ENCODE measurements around the gene P2RX1. TPM values are rescaled to one million over a fixed set of nuclear protein-coding genes. Genes with fewer than 3 reads are reported as not detected.

Gene P2RX1
- total RNA-seq, 1 donor from 2014 or later = 6.8 TPM

DNA sequence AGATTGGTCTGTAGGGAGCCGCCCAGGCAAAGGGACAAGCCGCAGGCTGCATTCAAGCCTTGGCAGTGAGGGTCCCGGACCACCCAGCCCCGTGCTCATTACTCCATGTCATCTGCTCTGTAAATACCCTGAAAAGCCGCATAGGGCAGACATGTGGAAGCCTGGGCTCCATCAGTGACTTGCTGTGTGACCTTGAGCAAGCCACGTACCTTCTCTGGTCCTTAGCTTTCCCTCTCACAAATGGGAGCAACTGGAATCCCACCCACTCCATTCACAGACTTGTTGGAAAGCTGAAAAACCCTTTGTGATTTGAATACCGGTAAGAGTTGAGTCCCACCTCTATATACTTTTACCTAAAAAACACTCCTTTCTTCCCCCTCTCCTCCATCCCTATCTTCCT is 35.3 kb downstream of the P2RX1 start:
- Histone ChIP-seq H3K9me3 (no peaks in the 10 kb centered on the region), H3K4me3 (no peak overlapping the region), H3K4me1 (peaks cover 3% of the 10 kb centered on the region), H3K27ac (no peak overlapping the region), H3K27me3 (no peaks in the 10 kb centered on the region), H3K36me3 (peaks cover 20% of the 10 kb centered on the region)
- DNase-seq (no peak), ATAC-seq (no peak)
- TF ChIP-seq, protein P1, sequence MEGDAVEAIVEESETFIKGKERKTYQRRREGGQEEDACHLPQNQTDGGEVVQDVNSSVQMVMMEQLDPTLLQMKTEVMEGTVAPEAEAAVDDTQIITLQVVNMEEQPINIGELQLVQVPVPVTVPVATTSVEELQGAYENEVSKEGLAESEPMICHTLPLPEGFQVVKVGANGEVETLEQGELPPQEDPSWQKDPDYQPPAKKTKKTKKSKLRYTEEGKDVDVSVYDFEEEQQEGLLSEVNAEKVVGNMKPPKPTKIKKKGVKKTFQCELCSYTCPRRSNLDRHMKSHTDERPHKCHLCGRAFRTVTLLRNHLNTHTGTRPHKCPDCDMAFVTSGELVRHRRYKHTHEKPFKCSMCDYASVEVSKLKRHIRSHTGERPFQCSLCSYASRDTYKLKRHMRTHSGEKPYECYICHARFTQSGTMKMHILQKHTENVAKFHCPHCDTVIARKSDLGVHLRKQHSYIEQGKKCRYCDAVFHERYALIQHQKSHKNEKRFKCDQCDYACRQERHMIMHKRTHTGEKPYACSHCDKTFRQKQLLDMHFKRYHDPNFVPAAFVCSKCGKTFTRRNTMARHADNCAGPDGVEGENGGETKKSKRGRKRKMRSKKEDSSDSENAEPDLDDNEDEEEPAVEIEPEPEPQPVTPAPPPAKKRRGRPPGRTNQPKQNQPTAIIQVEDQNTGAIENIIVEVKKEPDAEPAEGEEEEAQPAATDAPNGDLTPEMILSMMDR (IDR thresholded peaks at IDR 0.05) = no peak
- intact Hi-C loops (cut with DNase I) = no loop called here

DNA sequence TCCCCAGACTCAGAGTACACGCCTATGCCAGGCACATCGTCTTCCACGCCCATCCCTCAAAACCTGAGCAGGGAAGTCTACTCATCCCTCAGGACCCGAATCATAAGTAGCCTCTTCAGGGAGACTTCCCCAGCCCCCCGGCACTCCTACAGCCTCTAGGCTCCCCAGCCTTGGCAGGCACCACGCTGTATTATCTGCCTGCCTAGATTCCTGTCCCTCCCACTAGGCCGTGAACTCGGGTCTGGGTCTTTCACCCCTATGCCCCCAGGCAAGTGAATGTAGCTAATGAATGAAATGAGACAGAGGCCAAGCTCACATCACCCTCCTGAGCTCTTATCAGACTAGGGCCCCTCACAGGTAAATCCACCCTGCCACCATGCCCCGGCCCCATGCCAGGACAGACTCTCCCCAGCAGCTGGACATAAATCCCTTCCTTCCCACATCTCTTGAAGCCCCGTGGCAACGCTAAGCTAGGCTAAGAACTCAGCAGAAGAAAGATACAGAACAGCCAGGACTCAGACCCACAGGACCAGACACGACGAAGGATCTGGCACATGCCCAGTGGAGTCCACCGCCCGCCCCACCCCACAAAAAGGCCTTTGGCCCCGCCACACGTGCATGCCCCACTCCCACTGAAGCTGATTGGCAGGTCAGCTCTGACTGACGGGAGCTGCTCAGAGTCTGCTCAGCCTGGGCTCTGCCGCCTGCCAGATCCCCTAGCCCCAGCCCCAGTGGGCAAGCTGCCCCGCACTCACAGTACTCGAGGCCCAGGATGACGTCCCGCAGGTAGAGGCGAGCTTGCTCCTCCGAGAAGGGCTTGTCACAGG is 36.5 kb downstream of the P2RX1 start:
- intact Hi-C loops (cut with DNase I) = no loop called here
- TF ChIP-seq, protein P1 (IDR thresholded peaks at IDR 0.05) = no peak
- H3K9me3 ChIP-seq = no peaks in the 10 kb centered on the region
- H3K27ac ChIP-seq = no peak overlapping the region
- no peak overlapping the region for H3K4me3 ChIP-seq
- no peaks in the 10 kb centered on the region for H3K27me3 ChIP-seq
- no peaks in the 10 kb centered on the region for H3K4me1 ChIP-seq
- no peak for DNase-seq
- no peak for ATAC-seq
- H3K36me3 ChIP-seq = peaks cover 19% of the 10 kb centered on the region

DNA sequence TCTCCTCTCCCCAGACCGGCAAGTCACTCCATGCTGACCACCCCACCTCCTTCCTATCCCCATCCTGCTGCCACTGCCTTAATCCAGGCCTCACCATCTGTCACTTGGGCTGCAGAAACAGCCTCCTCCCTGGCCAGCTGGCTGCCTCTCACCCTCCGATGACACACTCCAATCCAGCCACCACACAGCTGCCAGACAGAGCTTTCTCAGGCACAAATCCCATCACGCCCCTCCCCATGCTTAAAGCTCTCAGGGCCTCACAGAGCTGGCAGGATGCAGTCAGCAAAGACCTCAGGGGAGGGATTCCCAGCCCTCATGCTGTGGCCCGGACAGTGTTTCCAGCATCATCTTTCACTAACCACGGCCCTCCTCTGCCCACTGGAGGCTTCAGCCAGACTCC is 37.1 kb downstream of the P2RX1 start:
- no peak for ATAC-seq

DNA sequence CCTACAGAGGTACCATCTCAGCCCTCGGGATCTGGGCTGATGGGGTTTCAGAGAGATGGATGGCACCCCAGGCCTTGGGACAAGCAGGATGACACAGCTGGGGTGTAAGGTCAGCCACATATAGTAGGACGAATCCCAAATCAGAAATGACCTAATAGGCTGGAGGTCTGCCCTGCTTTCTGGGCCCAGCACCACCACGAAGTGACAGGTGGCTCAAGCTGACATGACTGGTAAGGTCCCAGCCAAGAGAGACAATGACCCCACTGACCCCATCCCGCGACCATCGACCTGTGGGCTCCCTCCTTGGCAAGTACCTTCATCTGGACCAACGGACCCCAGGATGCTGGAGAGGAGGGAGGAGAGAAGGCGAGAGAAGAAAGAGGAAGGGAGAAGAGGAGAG is 39.0 kb downstream of the P2RX1 start:
- H3K27me3 ChIP-seq = no peaks in the 10 kb centered on the region
- intact Hi-C loops (cut with DNase I) = no loop called here
- no peak overlapping the region for H3K27ac ChIP-seq
- H3K36me3 ChIP-seq = peaks cover 27% of the 10 kb centered on the region
- no peaks in the 10 kb centered on the region for H3K9me3 ChIP-seq
- H3K4me1 ChIP-seq = no peaks in the 10 kb centered on the region
- no peak overlapping the region for H3K4me3 ChIP-seq
- DNase-seq (no peak), ATAC-seq (no peak)
- TF ChIP-seq, protein P1 (IDR thresholded peaks at IDR 0.05) = no peak

More for the DNA sequence above, 37.1 kb downstream of the P2RX1 start:
- Histone ChIP-seq H3K27me3 (no peaks in the 10 kb centered on the region), H3K27ac (no peak overlapping the region), H3K9me3 (no peaks in the 10 kb centered on the region), H3K4me3 (no peak overlapping the region), H3K4me1 (no peaks in the 10 kb centered on the region), H3K36me3 (peaks cover 15% of the 10 kb centered on the region)
- TF ChIP-seq, protein P1 (IDR thresholded peaks at IDR 0.05) = no peak
- no peak for DNase-seq
- intact Hi-C loops (cut with DNase I) = no loop called here

DNA sequence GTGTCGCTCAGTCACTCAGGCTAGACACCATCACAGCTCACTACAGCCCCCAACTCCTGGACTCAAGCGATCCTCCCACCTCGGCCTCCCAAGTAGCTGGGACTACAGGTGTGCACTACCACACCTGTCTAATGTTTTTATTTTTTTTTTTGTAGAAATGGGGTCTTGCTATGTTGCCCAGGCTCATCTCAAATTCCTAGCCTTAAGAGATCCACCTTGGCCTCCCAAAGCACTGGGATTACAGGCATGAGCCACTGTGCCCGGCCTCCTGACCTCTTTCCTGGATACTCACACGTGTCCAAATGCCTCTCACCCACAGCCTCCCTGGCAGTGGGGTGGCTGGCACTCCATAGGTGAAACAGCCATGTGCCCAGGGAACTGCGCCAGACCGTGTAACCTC is 40.9 kb downstream of the P2RX1 start:
- Histone ChIP-seq H3K36me3 (peaks cover 33% of the 10 kb centered on the region), H3K9me3 (no peaks in the 10 kb centered on the region)
- no peak for DNase-seq

More for the DNA sequence above, 40.9 kb downstream of the P2RX1 start:
- ATAC-seq = no peak
- H3K4me1 ChIP-seq = no peaks in the 10 kb centered on the region
- H3K4me3 ChIP-seq = no peak overlapping the region
- H3K27ac ChIP-seq = no peak overlapping the region
- H3K27me3 ChIP-seq = no peaks in the 10 kb centered on the region
- intact Hi-C loops (cut with DNase I) = no loop called here
- TF ChIP-seq, protein P1 (IDR thresholded peaks at IDR 0.05) = no peak
